HG02870 (cell line): Measurements from ENCODE around the gene MT1HL1.

Experiments used
- ATAC-seq: cut with Tn5 transposase; IDR thresholded peaks from one replicate; pipeline ENCODE4 v1.9.1; 2021; ENCODE audit warnings: mild to moderate bottlenecking, moderate library complexity; ENCODE audit not compliant: unreplicated experiment

The MT1HL1 gene

DNA sequence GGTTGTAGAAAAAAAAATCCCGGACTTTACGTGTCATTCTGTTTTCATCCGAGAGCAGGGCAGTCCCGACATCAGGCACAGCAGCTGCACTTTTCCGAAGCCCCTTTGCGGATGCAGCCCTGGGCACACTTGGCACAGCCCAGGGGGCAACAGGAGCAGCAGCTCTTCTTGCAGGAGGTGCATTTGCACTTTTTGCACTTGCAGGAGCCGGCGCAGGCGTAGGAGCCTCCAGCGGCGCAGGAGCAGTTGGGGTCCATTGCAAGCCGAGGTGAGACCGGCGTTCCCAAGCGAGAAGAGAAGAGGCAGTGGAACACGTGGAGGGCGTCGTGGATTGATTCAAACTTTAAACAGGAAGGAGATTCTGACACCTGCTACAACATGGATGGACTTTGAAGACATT is at the start of gene MT1HL1:
Gene MT1HL1, minus strand, starts transcription at position 326 of the 400 bp plus-strand sequence. Its CDS starts 69 bp downstream, at position 257.
- no peak for ATAC-seq

DNA sequence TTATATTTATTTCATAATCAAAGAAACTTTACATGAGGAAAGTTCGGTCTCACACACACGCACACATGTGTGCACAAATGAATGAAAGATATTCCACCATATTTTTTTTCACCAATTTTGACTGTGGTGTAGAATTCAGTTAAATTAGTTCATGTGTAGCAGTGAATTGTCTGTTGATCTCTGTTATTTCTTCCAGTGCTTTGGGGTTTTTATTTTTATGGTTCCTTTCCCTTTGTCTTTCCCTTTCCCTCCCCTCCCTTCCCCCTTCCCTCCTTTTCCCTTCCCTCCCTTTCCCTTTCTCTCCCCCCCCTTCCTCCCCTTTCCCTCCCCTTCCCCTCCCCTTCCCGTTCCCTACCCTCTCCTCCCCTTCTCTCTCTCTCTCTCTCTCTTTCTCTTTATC is 46.7 kb upstream of the MT1HL1 start:
- ATAC-seq = no peak

DNA sequence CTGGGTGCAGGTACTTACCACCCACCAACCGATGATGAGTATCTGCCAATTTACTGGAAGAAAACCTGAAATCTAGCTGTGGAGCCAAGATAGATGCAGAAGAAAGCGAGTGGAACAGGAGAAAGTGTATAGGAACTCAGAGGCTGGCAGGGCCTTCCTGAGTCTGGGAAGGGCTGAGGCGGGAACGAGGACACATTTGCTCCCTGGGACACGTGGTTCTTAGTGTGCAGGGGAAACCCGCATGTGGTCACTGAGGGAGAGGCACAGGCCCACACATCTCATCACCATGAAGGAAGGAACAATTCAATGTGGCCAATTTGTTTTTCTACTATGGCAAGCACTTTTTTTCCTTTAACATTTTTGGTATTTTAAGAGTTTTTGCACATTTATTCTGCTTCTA is 45.9 kb upstream of the MT1HL1 start:
- no peak for ATAC-seq

DNA sequence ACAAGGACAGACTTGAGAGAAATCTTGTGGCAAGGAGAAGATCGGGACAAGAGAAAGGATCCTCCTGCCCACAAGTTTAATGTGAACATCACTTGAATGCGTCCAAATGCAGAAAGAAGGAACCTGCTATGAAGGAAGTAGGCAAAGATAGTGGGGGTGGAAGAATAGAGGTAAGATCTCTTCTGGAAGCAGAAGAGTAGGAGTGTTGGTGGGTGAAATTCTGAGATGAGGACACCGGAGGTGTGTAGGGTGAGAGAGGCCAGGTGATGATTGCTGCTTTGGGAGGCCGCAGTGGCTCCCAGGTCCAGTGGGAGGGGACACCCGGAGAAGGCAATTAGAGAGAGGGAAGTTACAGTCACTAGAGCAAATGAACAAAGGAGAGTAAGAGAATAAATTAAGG is 44.6 kb upstream of the MT1HL1 start:
- no peak for ATAC-seq

- no peak for ATAC-seq
These were observed 41.2 kb upstream of the MT1HL1 start for GRCh38 chr1:237045278-237046016.

- no peak for ATAC-seq
These were observed 39.8 kb upstream of the MT1HL1 start for GRCh38 chr1:237043846-237044636.

DNA sequence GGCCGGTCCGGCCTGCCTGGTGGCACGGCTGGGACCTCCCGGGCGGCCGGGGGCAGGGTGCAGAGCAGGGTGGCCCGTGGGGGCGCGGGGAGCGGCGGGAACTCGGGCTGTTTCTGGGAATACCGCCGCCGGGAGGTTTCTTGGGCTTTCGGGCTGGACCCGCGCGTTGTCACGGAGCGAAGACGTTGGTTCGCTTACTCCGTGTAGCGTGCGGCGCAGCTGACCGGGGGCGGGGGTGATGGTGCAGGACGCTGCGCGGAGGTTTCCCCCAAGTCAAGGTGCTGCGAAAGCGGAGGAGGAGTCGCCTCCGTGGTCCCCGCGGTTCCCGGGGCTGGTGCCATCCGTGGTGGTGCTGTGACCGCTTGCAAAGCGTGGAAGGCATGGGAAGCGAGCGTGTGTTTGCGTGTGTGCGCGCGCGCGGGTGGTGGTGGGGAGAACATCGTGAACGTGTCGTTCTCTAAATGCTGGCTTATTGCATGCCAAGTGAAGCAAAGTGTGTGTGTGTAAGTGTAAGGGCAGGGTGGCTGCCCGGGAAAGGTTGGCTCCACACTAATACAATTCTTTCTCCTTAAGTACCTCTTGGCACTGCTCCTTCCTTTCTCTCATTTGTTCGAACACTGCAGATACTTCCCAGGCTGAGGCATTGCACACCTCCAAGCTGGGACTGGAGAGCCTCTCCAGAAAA is 38.8 kb upstream of the MT1HL1 start:
- no peak for ATAC-seq

GRCh38 chr1:237042526-237042891 is 38.3 kb upstream of the MT1HL1 start:
- ATAC-seq = no peak

GRCh38 chr1:237041795-237042525 is 37.7 kb upstream of the MT1HL1 start, which contains the start of gene RYR2:
Gene RYR2, plus strand, starts transcription at chr1:237042184. Its CDS starts 338 bp downstream, at chr1:237042522.
- ATAC-seq = no peak

DNA sequence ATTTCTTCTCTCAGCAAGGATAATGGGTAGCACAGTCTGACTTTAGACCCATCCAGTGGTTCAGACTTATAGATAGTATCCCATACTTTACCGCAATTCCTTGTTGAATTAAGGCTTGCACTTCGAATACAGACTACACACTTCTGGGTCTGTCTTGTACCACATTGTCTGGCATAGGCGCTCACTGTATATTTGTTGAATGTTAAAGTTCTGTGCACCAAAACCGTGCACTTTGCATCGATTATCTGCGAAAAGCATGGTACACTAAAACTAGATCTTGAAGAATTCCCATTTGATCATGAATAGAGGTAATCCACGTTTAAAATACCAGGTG is 37.2 kb upstream of the MT1HL1 start:
- no peak for ATAC-seq

- no peak for ATAC-seq
These were observed 36.6 kb upstream of the MT1HL1 start for GRCh38 chr1:237040823-237041222.

- ATAC-seq = no peak
These were observed 34.0 kb upstream of the MT1HL1 start for GRCh38 chr1:237038211-237038610.

DNA sequence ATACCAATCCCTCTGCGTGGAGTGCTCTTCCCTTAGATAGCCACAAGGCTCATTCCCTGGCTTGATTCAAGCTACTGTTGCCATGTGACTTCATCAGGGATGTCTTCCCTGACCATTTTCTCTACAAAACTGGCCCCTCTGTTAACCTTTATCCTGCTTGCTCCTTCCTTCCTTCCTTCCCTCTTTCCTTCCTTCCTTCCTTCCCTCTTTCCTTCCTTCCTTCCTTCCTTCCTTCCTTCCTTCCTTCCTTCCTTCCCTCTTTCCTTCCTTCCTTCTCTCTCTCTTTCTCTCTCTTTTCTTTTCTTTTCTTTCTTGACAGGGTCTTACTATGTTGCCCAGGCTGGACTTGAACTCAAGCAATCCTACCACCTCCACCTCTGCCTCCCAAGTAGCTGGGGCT is 31.5 kb upstream of the MT1HL1 start:
- no peak for ATAC-seq

DNA sequence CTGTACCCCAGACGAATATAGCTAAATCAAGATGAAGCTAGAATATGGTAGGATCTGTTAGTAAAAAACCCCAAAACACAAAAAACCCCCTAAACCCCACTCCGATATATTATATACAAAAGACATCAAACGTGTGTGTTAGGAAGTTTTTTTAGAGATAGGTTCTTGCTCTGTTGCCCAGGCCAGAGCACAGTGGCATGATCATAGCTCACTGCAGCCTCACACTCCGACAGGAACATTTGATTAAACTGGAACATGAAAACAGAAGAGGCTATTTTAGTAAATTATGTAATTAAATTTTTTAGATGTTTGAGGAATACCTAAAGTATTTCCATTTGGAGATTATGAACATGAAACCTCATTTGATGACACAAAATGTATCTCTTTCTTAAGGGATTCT is 29.6 kb upstream of the MT1HL1 start:
- no peak for ATAC-seq

GRCh38 chr1:237033061-237033460 is 28.8 kb upstream of the MT1HL1 start:
- no peak for ATAC-seq

DNA sequence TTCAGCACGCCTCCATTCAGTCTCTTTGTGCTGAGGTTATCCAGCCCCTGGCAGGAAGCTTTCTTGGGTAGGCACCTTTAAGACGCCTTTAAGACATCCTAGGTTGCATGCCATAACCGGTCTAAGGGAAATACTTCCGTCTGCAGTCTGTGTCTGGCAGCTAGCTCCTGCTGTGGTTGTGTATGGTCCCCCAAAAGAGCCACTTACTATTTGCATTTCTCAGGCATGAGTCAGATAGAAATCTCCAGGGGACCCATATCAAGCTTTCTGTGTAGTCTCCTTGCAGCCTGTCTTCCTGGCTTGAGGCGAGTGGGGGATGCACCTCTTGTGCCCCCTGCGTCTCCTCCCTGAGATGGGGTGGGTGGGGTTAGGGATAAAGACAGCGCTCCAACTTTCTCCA is 27.8 kb upstream of the MT1HL1 start:
- peak; percentile 95 for ATAC-seq

GRCh38 chr1:237031480-237031879 is 27.2 kb upstream of the MT1HL1 start:
- no peak for ATAC-seq

DNA sequence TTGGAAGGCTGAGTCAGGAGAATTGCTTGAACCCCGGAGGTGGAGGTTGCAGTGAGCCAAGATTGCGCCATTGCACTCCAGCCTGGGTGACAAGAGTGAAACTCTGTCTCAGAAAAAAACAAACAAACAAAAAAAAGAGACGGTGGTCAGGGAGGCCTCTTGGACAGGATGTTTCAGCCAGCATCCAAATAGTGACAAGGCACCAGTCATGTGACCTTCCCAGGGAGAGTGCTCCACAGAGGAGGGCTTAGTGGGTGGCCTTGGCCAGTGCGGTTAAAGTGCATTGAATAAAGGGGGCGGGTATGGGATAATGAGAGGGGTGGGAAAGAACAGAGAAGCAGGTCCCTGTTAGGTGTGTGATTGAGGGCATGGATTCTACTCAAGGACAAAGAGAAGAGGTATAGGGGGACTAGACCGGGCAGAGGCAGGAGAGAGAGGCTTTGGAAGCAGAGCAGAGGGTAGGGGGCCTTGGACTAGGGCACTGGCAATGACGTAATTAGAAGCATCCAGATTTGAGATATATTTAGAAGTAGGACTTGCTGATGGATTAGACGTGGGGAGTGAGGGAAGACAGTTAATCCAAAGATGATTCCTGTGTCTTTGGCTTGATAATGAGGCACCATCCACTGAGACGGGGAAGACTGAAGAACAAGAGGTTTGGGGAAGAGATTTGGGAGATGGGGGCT is 25.8 kb upstream of the MT1HL1 start:
- no peak for ATAC-seq

- no peak for ATAC-seq
These were observed 25.0 kb upstream of the MT1HL1 start for GRCh38 chr1:237029240-237029639.

GRCh38 chr1:237025358-237026074 is 21.3 kb upstream of the MT1HL1 start:
- ATAC-seq = no peak
